Right cardiac atrium (tissue), 5 donors: ENCODE measurements around the gene PBX1. TPM values are rescaled to one million over a fixed set of nuclear protein-coding genes. Genes with fewer than 3 reads are reported as not detected.
A peak's percentile ranks its signal among the peaks of the same experiment; 100 is the strongest.

Experiments
- ATAC-seq, 2 donors: fragments of 200-7000 bp; cut with Tn5 transposase; one replicate each; pipeline versions ENCODE4 v1.8.0 to v1.9.1; 2020; ENCODE audit warnings: moderate library complexity in 2 of 2, mild to moderate bottlenecking in 1 of 2
- DNase-seq, 3 donors: peaks; one replicate each; pipeline ENCODE4 v3.0.0-alpha.2; 2020
- H3K27ac ChIP-seq: one replicate; pipeline ENCODE4 v1.5.1; 2013; ENCODE audit warnings: mild to moderate bottlenecking, low read length, control low read depth, moderate library complexity
- H3K27me3 ChIP-seq: one replicate; pipeline ENCODE4 v1.6.1; 2013; ENCODE audit not compliant: control insufficient read depth, insufficient read depth
- H3K4me1 ChIP-seq: one replicate; pipeline ENCODE4 v1.6.1; 2013; ENCODE audit warnings: low read length; ENCODE audit not compliant: control insufficient read depth, insufficient read depth
- H3K4me3 ChIP-seq: one replicate; pipeline ENCODE4 v1.5.1; 2013; ENCODE audit warnings: low read length, control low read depth
- H3K9me3 ChIP-seq: one replicate; pipeline ENCODE4 v1.6.1; 2013; ENCODE audit warnings: low read length; ENCODE audit not compliant: control insufficient read depth
- WGBS: extraction: QIAGEN DNeasy Blood & Tissue Kit; methylation state at CpG from one replicate; pipeline ENCODE4 v1.1.7; 2013; 5-methylcytosine and 5-hydroxymethylcytosine counted together
- intact Hi-C, 4 donors: fragments of 100-400 bp; cut with DNase I; formaldehyde crosslinking; loops; one replicate each; pipeline versions ENCODE4 v1.11.0 to v1.14.0; 2022 to 2023
- polyA plus RNA-seq: library from polyadenylated mRNA; stranded (reverse); fragments of 200-250 nt; gene quantifications from one replicate; pipeline ENCODE4 v1.2.3, GENCODE V29; 2013
- total RNA-seq, 4 donors: library from RNA; stranded (reverse); fragmentation: NEBNext Ultra II Directional; extraction: Animal tissue kit (Norgen Biotek cat#: 25700); gene quantifications; one replicate each; pipeline ENCODE4 v1.2.1, GENCODE V29; 2021
- donor health status: healthy with polysubstance abuse.
- donor health status: DM: no; HTN: yes; CAD: no.
- donor health status: DM: no; HTN: no; CAD: no.
- donor health status: DM: no; HTN: yes; CAD: no; lungs with severe emphysema.
- donor health status: DM: yes; HTN: yes; CAD: no.

PBX1 gene
- total and polyA plus RNA-seq, 5 donors: 19.8 to 81.6 (median 76.8) TPM

DNA sequence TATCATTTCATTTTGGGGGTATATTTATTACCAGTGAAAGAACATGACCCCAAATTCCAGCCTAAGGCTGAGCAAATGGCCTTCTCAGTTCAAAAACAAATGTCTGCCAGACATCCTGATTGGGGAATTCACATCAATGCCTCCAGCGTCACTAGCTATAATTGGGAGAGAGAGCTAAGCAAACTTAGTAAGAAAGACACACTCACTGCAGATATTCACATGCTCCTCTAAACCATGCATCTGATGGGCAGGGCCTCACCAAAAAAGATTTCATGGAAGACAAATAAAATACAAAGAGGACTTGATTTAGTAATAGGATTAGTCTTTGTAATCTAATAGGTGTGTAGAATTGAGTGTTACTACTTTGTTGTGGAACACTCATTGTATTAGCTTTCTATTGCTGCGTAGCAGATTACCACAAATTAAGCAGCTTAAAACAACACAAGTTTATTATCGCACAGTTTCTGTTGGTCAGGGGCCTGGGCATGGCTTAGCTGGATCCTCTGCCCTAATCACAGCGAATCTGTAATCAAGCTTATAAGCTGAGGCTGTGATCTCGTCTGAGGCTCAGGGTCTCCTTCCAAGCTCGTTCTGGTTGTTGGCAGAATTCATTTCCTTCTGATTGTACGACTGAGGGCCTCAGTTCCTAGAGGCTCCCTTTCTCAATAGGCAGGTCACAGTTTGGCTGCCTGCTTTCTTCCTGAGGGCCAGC, 243.0 kb downstream of the PBX1 start:
- WGBS: 52% methylated on average over 7 of the region's 7 CpGs
- ATAC-seq (peak; percentile 50 to 60), DNase-seq (no peak)
- Histone ChIP-seq H3K27me3 (no peaks in the 10 kb centered on the region), H3K4me3 (no peak overlapping the region), H3K27ac (peak overlapping the region; percentile 39), H3K4me1 (peaks cover 5% of the 10 kb centered on the region), H3K9me3 (no peaks in the 10 kb centered on the region)
- intact Hi-C loops: loop anchor here in 1 of 4 donors (10.0 kb wide), 1 partner anchor 113 kb away; no protein-coding TSS in a partner anchor

DNA sequence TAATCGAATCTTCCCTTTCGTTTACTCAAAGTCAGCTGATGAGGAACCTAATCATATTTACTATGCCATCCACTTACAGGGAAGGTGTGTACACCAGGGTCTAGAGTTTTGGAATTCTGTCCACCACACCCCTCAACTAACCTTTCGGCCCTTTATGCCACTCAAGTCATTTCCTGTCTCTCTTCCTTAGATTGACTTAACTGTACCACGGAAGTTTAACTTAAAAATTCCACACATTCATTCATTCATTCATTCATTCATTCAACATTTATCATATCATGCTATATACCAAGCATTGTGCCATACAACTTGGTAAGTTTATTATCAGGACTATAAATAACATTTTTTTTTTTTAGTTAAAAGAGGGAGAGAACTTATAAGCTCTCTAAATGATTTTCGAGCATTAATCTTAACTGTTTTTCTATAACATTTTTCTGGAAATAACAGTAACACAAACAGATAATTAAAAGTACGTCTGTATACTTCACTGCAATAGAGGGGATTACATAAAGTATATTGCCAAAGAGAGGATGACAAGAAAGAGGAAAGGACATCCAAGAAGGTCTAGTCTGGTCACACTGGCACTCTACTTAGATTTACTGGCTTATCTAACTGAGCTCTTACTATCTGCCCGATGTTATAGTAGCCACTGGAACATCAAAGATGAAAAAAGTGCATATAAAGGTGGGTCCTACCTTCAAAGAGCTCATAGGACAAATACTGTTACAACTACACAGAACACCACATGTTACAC, 243.7 kb downstream of the PBX1 start:
- Histone ChIP-seq H3K4me1 (peaks cover 5% of the 10 kb centered on the region), H3K4me3 (no peak overlapping the region), H3K27me3 (no peaks in the 10 kb centered on the region), H3K9me3 (no peaks in the 10 kb centered on the region), H3K27ac (peak overlapping the region; percentile 36)
- ATAC-seq: peak in 1 of 2 donors; percentile 13
- DNase-seq: no peak
- 68% methylated on average over 7 of the region's 7 CpGs for WGBS
- intact Hi-C loops: loop anchor here in 1 of 4 donors (10.0 kb wide), 1 partner anchor 112 kb away; no protein-coding TSS in a partner anchor

DNA sequence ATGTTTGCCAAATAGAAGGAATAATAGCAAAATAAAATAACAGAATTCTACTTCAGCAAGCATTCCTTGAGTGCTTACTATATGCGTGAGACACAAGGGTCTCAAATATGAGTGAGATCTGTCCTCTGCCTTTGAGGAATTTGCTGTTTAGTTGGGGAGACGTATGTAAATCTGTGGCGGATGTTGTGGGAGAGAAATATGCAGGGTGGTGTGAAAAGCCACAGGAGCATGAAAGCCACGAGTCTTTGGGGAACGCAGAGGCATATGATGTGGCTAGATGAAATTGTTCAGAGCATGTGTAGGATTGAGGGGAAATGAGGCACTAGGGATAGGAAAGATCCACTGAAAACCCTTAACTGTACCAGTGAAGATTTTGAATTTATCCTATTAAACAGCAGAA, 244.4 kb downstream of the PBX1 start:
- whole genome bisulfite sequencing: 90% methylated on average over 5 of the region's 5 CpGs
- DNase-seq (no peak), ATAC-seq (no peak)
- no peaks in the 10 kb centered on the region for H3K27me3 ChIP-seq
- H3K4me1 ChIP-seq: peaks cover 5% of the 10 kb centered on the region
- intact Hi-C loops: loop anchor here in 1 of 4 donors (10.0 kb wide), 1 partner anchor 111 kb away; no protein-coding TSS in a partner anchor
- H3K27ac ChIP-seq: no peak overlapping the region
- H3K9me3 ChIP-seq: no peaks in the 10 kb centered on the region
- H3K4me3 ChIP-seq: no peak overlapping the region

DNA sequence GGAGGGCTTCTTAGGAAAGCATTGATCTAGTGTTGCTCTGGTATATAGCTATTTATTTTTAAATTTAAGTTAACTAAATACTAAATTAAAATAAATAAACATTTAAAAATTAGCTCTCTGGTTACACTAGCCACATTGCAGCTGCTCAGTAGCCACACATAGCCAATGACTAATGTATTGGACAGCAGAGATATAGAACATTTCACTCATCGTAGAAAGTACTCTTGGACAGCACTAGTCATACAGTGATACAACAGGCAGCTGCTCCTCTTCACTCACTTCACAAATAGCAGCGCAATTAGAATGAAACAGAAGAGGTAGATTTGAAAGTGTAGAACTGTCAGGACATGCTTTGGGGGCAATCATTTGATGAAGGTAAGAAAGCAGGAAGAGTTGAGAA, 245.4 kb downstream of the PBX1 start:
- DNase-seq (no peak), ATAC-seq (peak in 1 of 2 donors; percentile 33)
- WGBS: 63% methylated on average over 2 of the region's 2 CpGs
- Histone ChIP-seq H3K27ac (no peak overlapping the region), H3K4me3 (no peak overlapping the region), H3K4me1 (peaks cover 5% of the 10 kb centered on the region), H3K27me3 (no peaks in the 10 kb centered on the region), H3K9me3 (no peaks in the 10 kb centered on the region)
- intact Hi-C loops: loop anchor here in 1 of 4 donors (10.0 kb wide), 1 partner anchor 110 kb away; no protein-coding TSS in a partner anchor

DNA sequence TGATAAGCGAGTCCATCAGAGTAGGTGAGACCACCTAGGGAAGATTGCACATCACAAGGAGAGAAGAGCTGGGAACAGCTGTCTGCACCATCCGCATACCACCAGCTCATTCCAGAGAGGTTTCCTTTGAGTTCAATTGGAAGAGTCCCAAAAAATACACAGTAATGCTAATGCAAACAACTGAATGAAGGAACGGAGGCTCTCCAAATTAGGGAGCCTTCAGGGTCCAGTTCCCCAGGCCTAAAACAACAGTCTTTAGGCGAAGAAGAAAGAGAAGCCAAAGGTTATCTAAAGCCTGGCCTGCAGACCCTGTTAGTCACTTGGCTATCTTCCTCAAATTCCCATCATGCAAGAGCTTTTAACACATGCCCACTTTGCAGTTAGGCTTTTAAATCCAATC, 246.4 kb downstream of the PBX1 start:
- WGBS: 46% methylated on average over 4 of the region's 4 CpGs
- Histone ChIP-seq H3K9me3 (no peaks in the 10 kb centered on the region), H3K27ac (no peak overlapping the region), H3K4me3 (no peak overlapping the region), H3K27me3 (no peaks in the 10 kb centered on the region), H3K4me1 (peaks cover 5% of the 10 kb centered on the region)
- no peak for DNase-seq
- intact Hi-C loops: loop anchor here in 1 of 4 donors (10.0 kb wide), 1 partner anchor 109 kb away; no protein-coding TSS in a partner anchor
- peak; percentile 21 to 82 for ATAC-seq

DNA sequence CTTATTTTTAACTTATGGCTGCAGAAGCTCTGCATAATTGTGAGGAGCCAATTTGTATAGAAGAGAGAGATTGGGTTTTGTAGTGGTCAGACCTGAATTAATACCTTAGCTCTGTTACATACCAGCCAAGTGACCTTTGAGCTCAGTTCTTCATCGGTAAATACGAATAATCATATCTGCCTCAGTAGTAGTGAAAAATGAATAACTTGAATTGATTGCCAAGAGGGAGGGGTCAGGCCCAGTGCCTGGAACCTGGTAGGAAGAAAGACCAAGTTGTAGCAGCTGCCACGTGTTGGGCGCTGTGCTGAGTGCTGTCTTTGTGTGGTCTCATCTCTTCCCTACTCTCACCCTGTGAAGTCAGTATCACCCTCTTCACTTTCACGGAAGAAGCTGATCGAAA, 247.5 kb downstream of the PBX1 start:
- WGBS: 78% methylated on average over 6 of the region's 6 CpGs
- Histone ChIP-seq H3K27ac (no peak overlapping the region), H3K4me1 (peaks cover 5% of the 10 kb centered on the region), H3K9me3 (no peaks in the 10 kb centered on the region), H3K4me3 (no peak overlapping the region), H3K27me3 (no peaks in the 10 kb centered on the region)
- DNase-seq (no peak), ATAC-seq (no peak)
- intact Hi-C loops: loop anchor here in 1 of 4 donors (10.0 kb wide), 1 partner anchor 108 kb away; no protein-coding TSS in a partner anchor

DNA sequence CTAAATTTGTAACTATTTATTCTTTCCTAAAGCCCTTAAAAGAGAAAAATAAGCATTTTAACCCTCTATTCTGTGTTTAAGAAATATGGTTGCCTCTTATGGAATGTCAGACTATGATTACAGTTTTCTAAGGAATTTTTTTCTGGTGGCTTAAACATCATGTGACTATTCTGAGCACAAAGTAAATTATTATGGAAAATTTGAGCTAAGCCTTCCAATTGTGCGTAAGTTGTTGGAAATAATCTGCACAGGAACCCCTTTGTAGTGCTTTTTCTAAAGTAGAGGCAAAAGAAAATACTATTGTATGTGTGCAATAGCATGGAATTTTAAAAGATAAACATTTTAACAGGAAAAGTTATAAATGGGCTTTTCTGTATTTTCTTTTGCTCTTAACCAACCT, 254.8 kb downstream of the PBX1 start:
- ATAC-seq: no peak
- Histone ChIP-seq H3K4me1 (no peaks in the 10 kb centered on the region), H3K27ac (no peak overlapping the region), H3K27me3 (no peaks in the 10 kb centered on the region), H3K4me3 (no peak overlapping the region), H3K9me3 (no peaks in the 10 kb centered on the region)
- no peak for DNase-seq
- 74% methylated on average over 1 of the region's 1 CpG for WGBS
- intact Hi-C loops: no loop called here

DNA sequence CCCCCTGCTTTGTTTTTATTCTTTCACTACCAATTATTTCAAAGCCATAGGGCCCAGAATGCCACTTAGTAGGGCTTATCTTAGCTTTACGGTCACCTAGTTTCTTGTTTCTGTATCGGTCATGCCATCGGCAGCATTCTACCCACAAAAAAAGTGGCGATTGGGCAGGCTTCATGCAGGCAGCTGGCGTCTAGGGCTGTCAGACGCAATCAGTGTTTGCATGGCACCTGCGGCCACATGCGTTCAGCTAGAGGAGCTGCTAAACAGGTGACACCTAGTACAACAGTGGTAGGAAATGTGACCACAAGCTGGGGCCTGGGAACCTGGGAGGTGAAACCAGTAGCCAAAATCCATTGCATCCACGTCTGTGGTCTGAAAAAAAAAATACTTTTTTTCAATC, 262.7 kb downstream of the PBX1 start:
- 96% methylated on average over 9 of the region's 9 CpGs for WGBS
- intact Hi-C loops: no loop called here
- ATAC-seq (no peak), DNase-seq (no peak)
- no peak overlapping the region for H3K4me3 ChIP-seq
- H3K9me3 ChIP-seq: no peaks in the 10 kb centered on the region
- H3K27me3 ChIP-seq: no peaks in the 10 kb centered on the region
- H3K27ac ChIP-seq: no peak overlapping the region
- H3K4me1 ChIP-seq: no peaks in the 10 kb centered on the region

DNA sequence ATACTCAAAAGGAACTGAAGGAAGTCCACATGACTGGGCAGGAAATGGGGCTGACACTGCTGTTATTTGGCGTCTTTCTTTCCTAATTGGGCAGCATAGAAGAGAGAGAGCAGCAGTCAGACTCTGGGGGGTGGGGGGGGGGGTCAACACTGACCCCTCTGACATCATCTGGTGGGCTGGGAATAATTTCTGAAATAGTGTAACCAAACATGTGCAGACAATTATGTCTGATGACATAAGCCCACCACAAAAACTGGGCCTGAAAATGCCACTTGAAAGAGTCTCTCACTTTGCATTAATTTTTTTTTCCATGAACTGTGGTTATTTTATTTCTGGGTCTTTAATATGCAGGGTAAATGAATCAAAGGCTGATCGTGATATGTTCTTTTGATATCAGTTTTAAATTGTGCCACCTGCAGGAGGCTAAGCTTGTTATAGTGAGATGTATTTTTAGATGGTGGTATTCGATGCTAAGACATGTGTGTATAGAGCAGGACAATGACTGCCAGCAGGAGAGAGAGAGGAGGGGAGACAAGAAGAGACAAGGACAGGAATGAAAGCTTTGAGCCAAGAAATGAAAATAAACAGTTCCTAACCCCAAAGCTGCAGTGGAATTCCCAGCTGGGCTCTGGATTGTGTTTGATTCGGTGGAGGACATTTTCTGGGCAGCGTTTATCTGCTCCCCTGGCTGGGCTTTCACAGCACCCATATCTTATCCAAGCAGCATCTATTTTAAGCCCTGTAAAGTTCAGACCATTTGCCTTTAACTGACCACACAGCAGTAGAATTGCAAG, 264.7 kb downstream of the PBX1 start:
- Histone ChIP-seq H3K27ac (peak overlapping the region; percentile 6), H3K9me3 (no peaks in the 10 kb centered on the region), H3K27me3 (no peaks in the 10 kb centered on the region), H3K4me3 (no peak overlapping the region), H3K4me1 (no peaks in the 10 kb centered on the region)
- intact Hi-C loops: no loop called here
- 37% methylated on average over 5 of the region's 5 CpGs for WGBS
- ATAC-seq (peak; percentile 79 to 87), DNase-seq (no peak)

DNA sequence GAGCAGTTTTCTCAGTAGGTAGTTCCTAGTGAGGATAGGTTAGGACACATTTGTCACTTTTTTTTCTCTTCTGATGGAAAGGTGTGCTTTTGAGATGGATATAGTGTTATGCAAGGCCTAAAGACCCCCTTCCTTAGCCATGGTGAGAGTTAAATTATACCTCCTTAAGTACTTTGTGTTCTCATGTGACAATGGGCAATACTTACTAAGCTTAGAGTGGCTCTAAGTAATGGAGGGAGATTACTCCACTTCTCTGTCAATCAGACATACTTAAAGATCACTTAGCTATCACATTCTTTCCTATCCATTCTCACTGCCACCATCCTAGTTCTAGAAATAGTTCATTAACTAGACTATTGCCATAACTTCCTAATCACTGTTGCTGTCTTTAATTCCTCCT, 265.6 kb downstream of the PBX1 start:
- H3K27me3 ChIP-seq: no peaks in the 10 kb centered on the region
- no peaks in the 10 kb centered on the region for H3K4me1 ChIP-seq
- ATAC-seq: peak; percentile 63 to 66
- intact Hi-C loops: no loop called here
- no peak overlapping the region for H3K4me3 ChIP-seq
- H3K27ac ChIP-seq: no peak overlapping the region
- DNase-seq: no peak
- H3K9me3 ChIP-seq: no peaks in the 10 kb centered on the region
